Bone marrow (tissue), 2 donors: ENCODE results near the gene CTDSPL.

Experiments used
- DNase-seq, 2 donors: peaks; one replicate each; lab custom pipeline; 2025; lab: John Stamatoyannopoulos, UW

The CTDSPL gene

DNA sequence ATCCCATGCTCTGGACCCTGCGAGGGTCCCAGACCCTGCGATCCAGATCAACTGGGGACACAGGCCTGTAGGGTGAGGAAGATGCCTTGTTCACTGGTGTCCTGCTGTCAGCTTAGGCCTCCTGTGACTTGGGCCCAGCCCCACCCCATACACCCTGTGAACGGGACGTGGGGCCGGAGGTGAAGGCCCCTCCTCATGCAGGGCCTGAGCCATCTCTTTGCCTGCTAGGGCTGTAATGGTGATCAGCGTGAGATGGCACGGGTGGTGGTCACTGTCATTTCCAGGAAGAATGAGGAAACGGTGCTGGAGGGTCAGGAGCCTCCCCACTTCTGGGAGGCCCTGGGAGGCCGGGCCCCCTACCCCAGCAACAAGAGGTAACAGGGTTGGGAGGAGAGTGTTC is 141.3 kb downstream of the CTDSPL start:
- DNase-seq = no peak

DNA sequence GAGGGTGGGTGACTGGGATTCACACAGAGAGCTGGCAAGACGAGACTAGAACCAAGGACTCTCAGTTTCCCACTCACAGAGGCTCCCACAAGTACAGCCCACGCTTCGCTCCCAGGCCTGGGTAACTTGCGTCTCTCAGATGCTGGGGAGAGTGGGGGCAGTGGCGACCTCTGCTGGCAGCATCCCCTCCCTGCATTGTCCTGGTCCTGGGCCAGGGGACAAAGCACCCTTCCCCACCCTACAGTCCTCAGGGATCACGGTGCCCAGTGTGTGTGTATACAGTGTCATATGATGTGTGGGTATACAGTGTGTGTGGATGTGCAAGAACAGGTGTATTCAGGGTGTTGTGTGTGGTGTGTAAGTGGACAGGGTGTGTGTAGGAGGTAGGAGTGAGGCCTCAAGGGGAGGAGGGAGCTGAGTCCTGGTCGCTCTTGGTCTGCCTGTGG is 141.7 kb downstream of the CTDSPL start:
- peak; percentile 16 to 21 for DNase-seq

DNA sequence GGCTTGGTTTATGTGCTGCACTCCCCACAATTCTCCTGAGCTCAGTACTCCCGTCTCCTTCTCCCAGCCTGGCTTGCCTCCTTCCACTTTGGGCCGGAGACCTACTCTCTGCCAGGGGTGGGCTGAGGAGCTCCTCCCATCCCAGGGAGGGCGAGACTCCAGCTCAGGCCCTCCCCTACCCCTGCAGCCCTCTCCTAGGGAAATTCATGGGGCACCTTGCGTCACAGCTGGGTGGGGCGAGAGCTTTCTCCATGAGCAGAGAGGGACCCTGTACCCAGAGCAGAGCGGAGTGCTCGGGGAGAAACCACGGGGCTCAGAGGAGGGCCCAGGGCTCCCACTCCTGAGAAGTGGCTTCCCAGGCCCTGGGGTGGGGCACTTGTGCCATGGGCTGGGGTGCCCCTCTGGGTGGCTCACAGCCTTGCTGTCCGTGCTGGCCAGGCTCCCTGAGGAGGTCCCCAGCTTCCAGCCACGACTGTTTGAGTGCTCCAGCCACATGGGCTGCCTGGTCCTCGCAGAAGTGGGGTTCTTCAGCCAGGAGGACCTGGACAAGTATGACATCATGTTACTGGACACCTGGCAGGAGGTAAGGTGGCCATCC is 142.2 kb downstream of the CTDSPL start:
- DNase-seq = no peak

DNA sequence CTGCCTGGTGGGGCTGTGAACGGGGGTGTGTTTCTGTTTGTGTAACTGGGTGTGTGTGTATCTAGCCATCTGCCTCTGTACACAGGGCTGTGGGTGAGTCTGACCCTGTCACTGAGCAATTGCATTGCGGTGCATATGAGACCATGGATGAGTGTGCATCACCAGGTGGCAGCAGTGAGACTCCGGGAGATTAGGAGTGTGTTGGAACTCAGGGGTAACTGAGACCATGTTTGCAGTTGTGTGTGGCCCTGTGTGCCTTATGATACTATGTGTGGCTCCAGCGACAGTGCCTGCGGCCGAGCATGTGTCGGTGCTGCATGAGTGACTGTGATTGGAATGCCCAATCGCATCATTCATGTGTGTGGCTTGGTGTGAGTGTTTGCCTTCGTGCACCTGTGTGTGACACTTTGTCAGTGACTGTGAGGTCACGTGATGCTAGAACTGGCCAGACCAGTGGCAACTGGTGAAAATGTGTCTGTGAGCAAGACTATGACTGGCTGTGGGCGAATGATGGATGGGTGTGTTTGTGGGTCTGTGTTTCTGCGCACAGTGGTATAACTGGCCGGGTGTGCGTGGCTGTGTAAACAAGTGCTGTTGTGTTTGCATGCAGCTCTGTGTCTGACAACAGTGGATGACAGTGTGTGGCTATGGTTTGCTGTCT is 142.9 kb downstream of the CTDSPL start:
- peak in 1 of 2 donors; percentile 22 for DNase-seq

DNA sequence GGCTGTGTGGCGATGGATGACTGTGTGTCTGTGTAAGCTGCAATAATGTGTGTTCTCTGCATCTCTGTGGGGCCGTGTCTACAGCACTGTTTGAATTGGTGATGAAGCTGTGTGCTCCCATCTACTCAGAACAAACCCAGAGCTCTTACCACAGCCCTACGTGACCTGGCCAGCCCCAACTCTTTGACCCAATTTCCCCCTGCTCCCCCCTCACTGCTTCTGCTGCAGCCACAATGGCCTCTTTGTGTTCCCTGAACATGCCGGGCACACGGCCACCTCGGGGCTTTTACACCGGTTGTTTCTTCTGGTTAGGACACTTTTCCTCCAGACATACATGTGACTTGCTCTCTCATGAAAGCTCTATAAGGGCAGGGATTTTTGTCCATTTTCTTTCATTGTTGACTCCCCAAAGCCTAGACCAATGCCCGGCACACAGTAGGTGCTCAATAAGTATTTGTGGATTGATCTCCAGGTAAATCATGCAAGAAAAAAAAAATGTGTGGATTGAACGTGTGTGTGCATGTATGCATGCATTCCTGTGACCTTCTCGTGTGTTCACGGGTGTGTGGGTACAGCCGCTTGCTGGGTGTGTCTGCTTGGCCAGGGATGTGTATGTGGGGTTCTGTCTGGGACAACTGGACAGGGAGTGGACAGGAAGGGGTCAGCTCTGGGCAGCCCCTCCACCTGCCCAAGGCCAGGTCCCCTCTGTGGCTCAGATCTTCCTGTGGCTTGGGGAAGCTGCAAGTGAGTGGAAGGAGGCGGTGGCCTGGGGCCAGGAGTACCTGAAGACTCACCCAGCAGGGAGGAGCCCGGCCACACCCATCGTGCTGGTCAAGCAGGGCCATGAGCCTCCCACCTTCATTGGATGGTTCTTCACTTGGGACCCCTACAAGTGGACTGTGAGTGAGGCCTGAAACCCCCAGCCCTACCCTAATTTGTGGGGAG is 143.7 kb downstream of the CTDSPL start:
- DNase-seq = no peak

DNA sequence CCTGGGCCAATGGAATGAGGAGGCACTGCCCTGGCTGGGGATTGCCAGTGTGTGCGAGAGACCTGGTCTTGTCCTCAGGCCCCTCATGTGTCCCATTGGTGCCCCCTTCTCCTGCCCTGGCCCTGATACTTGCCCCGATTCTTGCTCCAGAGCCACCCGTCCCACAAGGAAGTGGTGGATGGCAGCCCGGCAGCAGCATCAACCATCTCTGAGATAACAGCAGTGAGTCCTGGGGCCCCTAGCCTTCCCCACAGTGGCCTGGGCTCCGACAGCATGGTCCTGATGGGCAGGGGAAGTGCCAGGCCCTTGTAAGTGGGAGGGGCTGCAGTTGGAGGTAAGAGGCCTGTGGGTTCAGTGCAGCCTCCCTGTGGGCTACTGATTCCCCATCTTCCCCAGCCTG is 144.4 kb downstream of the CTDSPL start:
- DNase-seq = no peak

DNA sequence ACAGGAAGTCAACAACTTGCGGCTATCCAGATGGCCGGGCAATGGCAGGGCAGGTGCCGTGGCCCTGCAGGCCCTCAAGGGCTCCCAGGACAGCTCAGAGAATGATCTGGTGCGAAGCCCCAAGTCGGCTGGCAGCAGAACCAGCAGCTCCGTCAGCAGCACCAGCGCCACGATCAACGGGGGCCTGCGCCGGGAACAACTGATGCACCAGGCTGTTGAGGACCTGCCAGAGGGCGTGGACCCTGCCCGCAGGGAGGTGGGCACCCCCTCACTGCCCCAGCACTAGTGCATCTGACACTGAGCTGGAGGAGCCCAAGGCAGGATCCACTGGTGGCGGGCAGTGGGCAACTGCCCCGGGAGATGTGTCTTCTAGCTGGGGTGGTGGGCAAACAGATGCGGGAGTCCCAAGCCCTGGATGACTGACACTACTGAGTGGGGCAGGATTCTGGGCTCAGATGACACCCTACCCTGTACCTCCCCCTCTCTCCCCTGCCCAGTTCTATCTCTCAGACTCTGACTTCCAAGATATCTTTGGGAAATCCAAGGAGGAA is 144.8 kb downstream of the CTDSPL start:
- DNase-seq = no peak

DNA sequence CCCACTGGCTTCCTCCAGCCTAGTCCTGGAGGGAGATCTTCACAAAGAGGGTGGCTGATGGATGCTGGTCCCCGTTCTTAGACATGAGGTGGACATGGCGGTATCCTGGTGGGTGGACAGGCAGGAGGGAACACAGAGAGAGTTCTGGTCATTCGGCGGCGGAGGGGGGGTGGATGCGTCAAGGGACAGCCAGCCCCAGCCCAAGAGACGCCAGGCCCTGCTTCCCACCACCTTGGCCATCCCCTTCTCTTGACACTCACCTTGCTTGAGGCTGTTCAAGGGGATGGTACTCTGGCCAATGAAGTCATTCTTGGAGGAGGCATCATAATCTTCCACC is 146.0 kb downstream of the CTDSPL start:
- DNase-seq = no peak

DNA sequence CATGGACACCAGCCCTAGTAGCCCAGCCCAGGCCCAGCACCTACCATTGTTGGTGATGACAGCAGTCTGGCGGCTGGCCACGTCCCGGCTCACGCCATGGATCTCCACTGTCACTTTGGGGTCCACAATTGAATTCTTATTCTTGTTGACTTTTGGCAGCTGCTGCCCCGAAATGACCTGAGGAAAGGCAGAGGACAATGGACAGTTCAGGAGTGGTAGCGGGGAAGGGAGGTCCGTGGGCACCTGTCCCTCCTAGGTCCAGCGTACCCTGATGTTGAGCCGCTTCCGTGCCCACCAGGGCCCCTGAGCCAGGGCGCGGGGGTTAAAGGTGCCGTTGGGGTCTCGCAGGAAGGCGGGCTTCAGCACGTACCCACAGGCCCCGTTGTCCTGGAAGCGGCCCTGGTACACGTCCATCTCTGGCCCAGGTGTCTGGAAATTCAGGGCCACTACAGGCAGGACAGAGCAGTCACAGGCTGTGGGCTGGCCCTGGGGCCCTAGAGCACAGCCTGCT is 146.6 kb downstream of the CTDSPL start:
- no peak for DNase-seq

DNA sequence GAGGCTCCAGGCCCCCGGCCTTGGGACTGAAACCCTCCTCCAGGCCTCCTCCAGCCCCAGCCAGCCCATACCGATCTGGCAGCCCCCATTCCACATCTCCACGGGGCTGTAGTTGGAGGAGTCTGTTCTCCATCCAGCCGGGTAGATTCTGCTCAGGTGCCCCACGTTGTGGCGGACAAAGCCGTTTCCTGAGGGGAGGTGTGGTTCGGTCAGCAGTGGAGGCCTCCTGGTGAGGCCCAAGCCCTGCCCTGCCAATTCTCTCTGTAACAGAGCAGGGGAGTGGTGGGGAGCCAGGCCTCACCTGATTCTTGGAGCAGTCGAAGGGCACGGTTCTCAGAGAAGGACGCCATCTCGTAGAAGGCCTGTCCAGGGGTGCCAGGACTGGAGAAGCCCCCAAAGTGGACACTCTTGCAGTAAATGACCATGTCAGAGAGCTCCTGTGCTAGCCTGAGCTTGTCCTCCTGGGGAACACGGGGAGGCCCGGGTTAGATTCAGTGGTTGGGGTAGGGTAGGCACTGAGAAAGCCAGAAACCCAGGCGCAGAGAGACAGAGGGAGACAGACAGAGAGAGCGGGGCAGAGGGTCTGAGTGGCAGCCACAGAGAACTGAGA is 147.4 kb downstream of the CTDSPL start:
- no peak for DNase-seq

DNA sequence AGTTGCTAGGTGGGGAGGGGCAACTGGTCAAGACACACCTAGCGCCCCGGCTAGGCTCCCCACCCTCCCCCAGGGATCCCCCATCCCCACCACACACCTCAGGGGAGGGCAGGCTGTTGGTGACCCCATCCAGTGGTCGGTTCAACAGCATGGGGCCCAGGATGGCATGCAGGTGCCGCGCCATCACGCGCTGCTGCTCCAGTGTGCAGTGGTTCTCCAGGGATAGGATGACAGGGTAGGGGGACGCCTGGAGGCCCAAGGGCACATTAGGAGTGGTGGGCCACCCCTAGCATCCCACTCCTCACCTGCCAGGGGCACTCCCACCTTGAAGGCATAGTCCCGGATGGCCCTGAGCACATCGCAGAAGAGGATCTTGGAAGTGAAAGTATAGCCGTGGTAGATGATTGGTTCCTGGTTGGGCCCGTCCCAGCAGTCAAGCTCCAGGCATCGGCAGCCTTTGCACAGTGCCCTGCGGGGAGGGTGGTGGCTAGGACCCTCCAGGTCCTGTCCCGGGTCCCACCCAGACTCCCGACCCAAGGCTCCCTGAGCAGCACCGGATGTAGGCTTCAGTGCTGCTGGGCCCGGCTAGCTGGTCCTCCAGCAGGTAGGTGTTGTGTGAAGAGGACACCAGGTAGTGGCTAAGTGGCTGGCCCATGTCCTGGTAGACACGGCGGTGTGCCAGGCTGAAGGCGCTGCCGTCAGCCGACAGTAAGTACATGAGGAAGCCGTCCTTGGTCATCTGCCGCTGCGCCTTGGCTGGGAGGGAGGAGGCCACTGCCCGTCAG is 148.3 kb downstream of the CTDSPL start:
- no peak for DNase-seq

DNA sequence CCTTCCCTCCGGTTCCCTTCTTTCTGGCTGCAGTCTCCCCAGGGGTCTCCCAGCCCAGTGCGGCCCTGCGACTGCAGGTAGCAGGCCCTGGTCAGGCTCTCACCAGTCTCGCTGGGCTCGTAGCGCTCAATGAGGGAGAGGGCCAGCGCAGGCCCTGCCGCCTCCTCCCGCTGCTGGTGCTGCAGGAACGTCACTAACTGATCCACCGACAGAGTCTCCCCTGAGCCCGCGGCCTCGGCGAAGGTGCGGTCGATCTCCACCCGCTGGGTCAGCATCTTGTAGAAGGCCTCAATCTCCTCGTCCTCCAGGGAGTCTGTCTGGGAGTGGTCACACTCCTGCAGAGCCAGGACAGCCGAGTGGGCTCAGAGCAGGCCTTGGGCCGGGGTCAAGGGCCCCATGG is 149.4 kb downstream of the CTDSPL start:
- no peak for DNase-seq

DNA sequence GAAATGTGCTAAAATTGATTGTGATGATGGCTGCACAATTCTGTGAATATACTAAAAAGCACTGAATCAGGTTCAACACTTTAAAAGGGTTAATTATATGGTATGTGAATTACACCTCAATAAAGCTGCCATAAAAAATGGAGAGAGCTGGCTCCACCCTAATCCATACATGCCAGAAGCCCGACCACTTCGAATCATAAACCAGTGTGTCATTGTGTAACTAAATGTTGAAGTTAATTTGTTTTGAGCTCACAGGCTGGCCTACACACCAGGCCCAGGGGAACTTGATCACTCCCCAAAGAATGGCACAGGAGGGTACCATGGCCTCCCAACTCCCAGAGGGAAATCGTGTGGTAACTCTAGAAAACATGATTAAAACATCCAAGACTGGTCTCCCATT is 153.8 kb downstream of the CTDSPL start:
- no peak for DNase-seq

DNA sequence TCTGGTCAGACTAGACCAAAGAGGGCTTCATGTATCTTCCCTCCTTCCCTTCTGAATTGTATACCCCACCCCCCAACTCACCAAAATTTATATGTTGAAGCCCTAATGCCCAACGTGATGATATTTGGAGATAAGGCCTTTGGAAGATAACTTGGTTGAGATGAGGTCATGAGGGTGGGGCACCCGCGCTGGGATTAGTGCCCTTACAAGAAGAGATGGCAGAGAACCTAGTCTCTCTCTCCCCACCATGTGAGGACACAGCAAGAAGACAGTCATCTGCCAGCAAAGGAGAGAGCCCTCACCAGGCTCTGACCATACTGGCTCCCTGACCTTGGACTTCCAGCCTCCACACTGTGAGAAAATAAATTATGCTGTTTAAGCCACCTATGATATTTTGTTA is 154.3 kb downstream of the CTDSPL start:
- DNase-seq = no peak

DNA sequence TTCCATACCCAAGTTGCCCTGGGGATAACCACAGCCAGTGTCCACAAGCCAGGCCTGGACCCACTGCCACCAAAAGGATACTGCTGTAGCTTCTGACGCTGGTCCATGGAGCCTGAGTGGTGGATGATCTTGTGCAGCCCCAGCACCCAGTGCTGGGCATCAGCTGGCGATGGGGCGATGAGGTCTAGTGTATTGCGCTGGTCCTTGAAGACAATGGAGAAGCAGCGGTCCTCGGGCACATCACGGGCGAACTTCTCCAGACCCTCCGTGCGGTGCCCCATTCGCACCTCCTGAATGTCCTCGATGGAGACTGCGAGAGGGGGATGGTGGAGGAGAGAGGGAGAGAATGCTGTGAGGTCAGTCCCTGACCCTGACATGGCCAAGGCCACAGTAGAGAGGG is 154.7 kb downstream of the CTDSPL start:
- DNase-seq = no peak

DNA sequence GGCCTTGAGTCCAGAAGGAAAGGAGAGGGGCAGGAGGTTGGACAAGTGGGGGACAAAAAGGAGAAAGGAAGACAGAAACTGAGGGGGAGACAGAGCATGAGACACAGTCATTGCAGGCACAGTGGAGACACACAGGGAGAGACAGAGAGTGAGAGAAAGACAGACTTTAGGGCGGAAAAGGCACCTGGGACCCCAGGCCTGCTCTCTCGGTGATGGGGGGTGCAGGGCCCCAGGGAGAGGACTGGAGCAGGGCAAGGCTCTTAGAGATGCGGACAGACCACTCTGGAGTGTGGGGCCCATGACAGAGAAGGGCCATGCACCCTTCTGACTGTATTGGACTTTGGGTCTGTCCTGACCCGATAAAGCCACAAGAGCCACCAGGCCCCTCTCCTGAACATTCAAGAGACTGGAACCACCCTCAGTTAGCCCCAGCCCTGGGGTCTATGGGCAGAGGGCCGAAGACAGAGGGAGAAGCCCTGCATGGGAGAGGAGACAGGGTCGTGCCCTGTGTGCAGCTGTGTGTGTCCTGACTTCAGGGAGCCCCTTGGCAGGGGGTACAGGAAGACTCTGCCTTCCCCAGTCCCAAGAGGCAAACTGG is 155.3 kb downstream of the CTDSPL start:
- no peak for DNase-seq

DNA sequence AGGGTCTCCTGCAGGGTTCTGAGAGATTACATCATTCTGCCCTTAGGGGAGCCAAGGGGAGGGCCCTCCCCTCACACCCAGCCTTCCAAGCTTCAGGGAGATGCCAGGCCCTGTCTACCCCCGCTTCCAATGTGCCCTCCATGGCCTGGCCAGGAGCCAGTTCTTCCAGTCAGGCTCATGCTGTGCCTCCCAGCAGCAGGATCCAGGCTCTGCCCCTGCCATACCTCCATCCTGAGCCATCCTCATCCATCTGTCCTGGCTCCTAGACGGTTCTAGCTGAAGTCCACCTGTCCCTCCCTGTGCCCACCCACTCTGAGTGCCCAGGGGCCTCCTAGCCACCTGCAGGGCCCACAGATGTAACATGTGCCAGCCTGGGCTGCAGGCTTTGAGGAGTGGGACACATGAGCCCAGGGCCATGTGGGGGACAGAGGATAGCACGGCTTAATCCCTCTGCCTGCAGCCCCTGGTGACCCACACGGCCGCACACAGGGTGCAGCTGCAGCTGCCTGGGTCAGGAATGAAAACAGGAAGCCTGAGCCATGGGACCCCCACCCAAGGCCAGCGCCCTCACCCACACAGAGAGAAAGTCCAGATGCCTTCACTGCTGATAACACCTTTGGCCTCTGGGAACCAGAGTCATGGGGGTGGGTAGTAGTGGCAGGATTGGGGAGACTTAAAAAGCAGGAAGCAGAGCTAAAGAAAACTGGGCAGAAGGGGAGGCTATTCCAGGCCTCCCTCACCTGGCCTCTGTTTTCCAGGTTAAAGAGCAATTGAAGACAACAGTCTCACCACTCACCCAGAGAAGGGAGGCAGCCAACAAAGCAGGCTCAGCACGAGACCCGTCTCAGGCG is 156.0 kb downstream of the CTDSPL start:
- DNase-seq = no peak

DNA sequence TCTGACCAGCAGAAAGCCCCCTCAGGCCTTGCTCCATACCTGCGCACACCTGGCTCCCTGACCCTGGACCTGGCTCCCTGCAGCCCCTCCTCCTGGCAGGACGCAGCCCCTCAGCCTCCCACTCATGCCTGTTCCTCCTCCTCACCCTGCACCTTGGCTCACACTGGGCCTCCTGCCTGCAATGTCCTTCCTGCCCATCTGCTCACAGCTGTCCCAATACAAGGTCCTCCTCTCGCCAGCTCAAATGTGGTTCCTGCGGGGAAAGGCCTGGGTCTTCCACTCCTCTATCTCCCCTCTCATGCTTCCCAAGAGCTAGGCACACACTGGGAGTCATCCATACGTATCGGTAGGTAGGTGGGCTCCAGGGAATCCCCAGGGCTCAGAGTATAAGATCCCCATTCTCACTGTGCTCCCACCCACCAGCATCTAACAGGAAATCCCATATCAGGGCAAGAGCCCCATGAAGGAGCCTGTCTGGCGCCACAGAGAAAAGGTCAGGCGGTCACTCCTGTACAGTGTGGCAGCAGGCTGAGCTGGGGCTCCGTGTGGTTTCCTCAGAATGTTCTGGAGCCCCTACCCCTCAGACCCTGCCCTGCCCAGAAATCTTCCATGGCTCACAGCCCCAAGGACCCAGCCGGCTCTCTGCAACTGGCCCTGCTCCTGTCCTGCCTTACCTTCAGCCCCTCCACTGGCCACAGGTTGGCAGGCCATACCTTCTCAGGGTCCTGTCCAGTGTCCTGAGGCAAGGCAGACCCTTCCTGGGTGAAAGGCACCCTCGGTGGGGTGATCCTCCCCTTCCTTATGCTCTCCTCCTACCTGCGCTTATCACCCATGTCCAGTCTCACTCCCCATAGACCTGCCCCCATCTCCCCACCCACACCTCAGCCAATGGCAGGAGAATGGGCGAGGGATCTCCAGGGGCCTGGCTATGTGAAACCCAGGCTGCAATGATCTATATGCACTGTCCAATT is 156.9 kb downstream of the CTDSPL start:
- DNase-seq = no peak
